ENCODE measurements around the gene STXBP6.

The STXBP6 gene

DNA sequence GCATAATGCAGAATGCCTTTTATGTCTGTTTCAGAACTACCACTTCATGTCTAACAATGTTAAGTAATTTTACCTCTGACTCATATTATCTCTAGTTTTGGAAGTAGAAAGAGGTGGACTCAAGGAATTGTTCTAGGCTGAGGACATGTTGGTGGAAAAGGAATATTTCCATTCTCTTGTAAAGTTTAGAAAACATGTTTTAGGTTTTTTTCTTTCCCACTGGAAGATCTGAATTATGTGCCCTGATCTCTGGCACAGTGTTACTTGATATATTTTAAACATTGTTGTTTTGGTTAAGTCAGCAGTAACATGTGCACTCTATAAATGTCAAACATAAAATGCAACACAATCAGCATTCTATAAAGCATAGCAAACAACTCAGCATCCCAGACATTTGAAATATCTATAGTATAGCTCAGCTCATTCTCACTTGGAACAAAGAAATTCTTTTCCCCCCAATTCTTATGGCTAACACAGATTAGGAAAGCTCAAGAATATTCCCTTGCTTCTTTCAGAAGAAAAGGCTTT is 202.3 kb downstream of the STXBP6 start:
- TF ChIP-seq EZH2phosphoT487 (IDR thresholded peaks at IDR 0.05; ENCODE audit: low read depth) = no peak
- TF ChIP-seq, protein P1, sequence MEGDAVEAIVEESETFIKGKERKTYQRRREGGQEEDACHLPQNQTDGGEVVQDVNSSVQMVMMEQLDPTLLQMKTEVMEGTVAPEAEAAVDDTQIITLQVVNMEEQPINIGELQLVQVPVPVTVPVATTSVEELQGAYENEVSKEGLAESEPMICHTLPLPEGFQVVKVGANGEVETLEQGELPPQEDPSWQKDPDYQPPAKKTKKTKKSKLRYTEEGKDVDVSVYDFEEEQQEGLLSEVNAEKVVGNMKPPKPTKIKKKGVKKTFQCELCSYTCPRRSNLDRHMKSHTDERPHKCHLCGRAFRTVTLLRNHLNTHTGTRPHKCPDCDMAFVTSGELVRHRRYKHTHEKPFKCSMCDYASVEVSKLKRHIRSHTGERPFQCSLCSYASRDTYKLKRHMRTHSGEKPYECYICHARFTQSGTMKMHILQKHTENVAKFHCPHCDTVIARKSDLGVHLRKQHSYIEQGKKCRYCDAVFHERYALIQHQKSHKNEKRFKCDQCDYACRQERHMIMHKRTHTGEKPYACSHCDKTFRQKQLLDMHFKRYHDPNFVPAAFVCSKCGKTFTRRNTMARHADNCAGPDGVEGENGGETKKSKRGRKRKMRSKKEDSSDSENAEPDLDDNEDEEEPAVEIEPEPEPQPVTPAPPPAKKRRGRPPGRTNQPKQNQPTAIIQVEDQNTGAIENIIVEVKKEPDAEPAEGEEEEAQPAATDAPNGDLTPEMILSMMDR (IDR thresholded peaks at IDR 0.05; ENCODE audit: low read depth, low read length) = no peak
- H3K27ac ChIP-seq (ENCODE audit: low read length) = no peak overlapping the region

GRCh38 chr14:24846261-24846660 is 203.7 kb downstream of the STXBP6 start:
- no peaks in the 10 kb centered on the region for H3K36me3 ChIP-seq (replicated peaks; ENCODE audit: low read depth, low read length)
- no peak overlapping the region for H3K9ac ChIP-seq (ENCODE audit: low read length)
- no peaks in the 10 kb centered on the region for H3K79me2 ChIP-seq (ENCODE audit: low read length)
- peaks cover 12% of the 10 kb centered on the region for H3K4me1 ChIP-seq (ENCODE audit: low read length)
- no peak overlapping the region for H3K27ac ChIP-seq (ENCODE audit: low read length)
- no peak overlapping the region for H3K4me2 ChIP-seq (ENCODE audit: low read length)
- no peak overlapping the region for H3K4me3 ChIP-seq (ENCODE audit: low read length)
- H3K27me3 ChIP-seq (ENCODE audit: low read depth, low read length) = no peaks in the 10 kb centered on the region
- no peak overlapping the region for H2AFZ ChIP-seq (ENCODE audit: low read depth, low read length)
- H4K20me1 ChIP-seq (ENCODE audit: insufficient read depth, low read length) = no peaks in the 10 kb centered on the region
- TF ChIP-seq, protein P1 (IDR thresholded peaks at IDR 0.05; ENCODE audit: low read depth, low read length) = no peak
- TF ChIP-seq EZH2phosphoT487 (IDR thresholded peaks at IDR 0.05; ENCODE audit: low read depth) = no peak
- H3K9me3 ChIP-seq (ENCODE audit: insufficient read depth, low read length) = no peaks in the 10 kb centered on the region

More for the DNA sequence above, 202.3 kb downstream of the STXBP6 start:
- H2AFZ ChIP-seq (ENCODE audit: low read depth, low read length) = no peak overlapping the region
- peaks cover 12% of the 10 kb centered on the region for H3K4me1 ChIP-seq (ENCODE audit: low read length)
- H3K4me3 ChIP-seq (ENCODE audit: low read length) = no peak overlapping the region
- H3K79me2 ChIP-seq (ENCODE audit: low read length) = no peaks in the 10 kb centered on the region
- no peaks in the 10 kb centered on the region for H3K27me3 ChIP-seq (ENCODE audit: low read depth, low read length)
- H3K4me2 ChIP-seq (ENCODE audit: low read length) = no peak overlapping the region
- no peaks in the 10 kb centered on the region for H3K36me3 ChIP-seq (replicated peaks; ENCODE audit: low read depth, low read length)
- no peaks in the 10 kb centered on the region for H4K20me1 ChIP-seq (ENCODE audit: insufficient read depth, low read length)
- no peak overlapping the region for H3K9ac ChIP-seq (ENCODE audit: low read length)
- no peaks in the 10 kb centered on the region for H3K9me3 ChIP-seq (ENCODE audit: insufficient read depth, low read length)

DNA sequence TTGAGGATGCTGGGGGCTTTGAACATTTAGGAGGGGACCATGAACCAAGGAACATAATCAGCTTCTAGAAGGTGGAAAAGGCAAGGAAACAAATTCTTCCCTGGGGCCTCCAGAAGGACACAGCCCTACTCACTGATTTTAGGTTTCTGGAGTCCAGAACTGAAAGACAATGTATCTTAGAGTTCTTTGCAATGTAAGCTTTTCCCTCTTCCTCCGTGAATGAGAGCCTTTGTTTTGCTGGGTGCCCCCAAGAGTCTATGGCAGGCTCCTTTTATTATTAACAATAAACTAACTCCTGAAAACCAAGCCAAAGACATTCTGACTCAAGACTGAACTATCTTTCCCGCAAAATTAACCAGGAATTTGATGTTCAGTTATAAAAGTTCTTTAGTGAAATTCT is 204.1 kb downstream of the STXBP6 start:
- TF ChIP-seq, protein P1 (IDR thresholded peaks at IDR 0.05; ENCODE audit: low read depth, low read length) = no peak
- TF ChIP-seq EZH2phosphoT487 (IDR thresholded peaks at IDR 0.05; ENCODE audit: low read depth) = no peak

GRCh38 chr14:24844011-24844410 is 205.9 kb downstream of the STXBP6 start:
- Histone ChIP-seq H3K27ac (ENCODE audit: low read length) (0 out of 2 replicates have a peak overlapping the region, but pooled peaks have one; percentile 5), H4K20me1 (ENCODE audit: insufficient read depth, low read length) (no peaks in the 10 kb centered on the region), H3K4me2 (ENCODE audit: low read length) (peak overlapping the region; percentile 34; the same call in 1 of the 2 replicates), H3K9ac (ENCODE audit: low read length) (no peak overlapping the region), H3K4me3 (ENCODE audit: low read length) (no peak overlapping the region), H2AFZ (ENCODE audit: low read depth, low read length) (no peak overlapping the region), H3K36me3 (replicated peaks; ENCODE audit: low read depth, low read length) (no peaks in the 10 kb centered on the region), H3K79me2 (ENCODE audit: low read length) (no peaks in the 10 kb centered on the region), H3K4me1 (ENCODE audit: low read length) (peaks cover 12% of the 10 kb centered on the region), H3K9me3 (ENCODE audit: insufficient read depth, low read length) (no peaks in the 10 kb centered on the region), H3K27me3 (ENCODE audit: low read depth, low read length) (no peaks in the 10 kb centered on the region)
- no peak for TF ChIP-seq EZH2phosphoT487 (IDR thresholded peaks at IDR 0.05; ENCODE audit: low read depth)
- TF ChIP-seq, protein P1 (IDR thresholded peaks at IDR 0.05; ENCODE audit: low read depth, low read length) = no peak

More for the DNA sequence above, 204.1 kb downstream of the STXBP6 start:
- Histone ChIP-seq H3K9ac (ENCODE audit: low read length) (no peak overlapping the region), H3K4me1 (ENCODE audit: low read length) (peaks cover 12% of the 10 kb centered on the region), H3K4me2 (ENCODE audit: low read length) (no peak overlapping the region), H3K36me3 (replicated peaks; ENCODE audit: low read depth, low read length) (no peaks in the 10 kb centered on the region), H2AFZ (ENCODE audit: low read depth, low read length) (no peak overlapping the region), H4K20me1 (ENCODE audit: insufficient read depth, low read length) (no peaks in the 10 kb centered on the region), H3K9me3 (ENCODE audit: insufficient read depth, low read length) (no peaks in the 10 kb centered on the region), H3K79me2 (ENCODE audit: low read length) (no peaks in the 10 kb centered on the region), H3K4me3 (ENCODE audit: low read length) (no peak overlapping the region), H3K27me3 (ENCODE audit: low read depth, low read length) (no peaks in the 10 kb centered on the region), H3K27ac (ENCODE audit: low read length) (no peak overlapping the region)
